GM19372 (cell line): ENCODE measurements around the gene TMEM141.
"Not testable (repeated sequence)": the region's sequence is repeated elsewhere in the genome, so short reads cannot be mapped to it uniquely, and the experiment has no call there.

Source experiments
- ATAC-seq: cut with Tn5 transposase; IDR thresholded peaks from one replicate; pipeline ENCODE4 v1.9.1; 2021; ENCODE audit warnings: mild to moderate bottlenecking, low read depth, moderate library complexity; ENCODE audit not compliant: unreplicated experiment

The TMEM141 gene

GRCh38 chr9:136829981-136830885 lies 39.1 kb downstream of the TMEM141 start:
- no peak for ATAC-seq

GRCh38 chr9:136831002-136831719 lies 40.0 kb downstream of the TMEM141 start:
- no peak for ATAC-seq

GRCh38 chr9:136831720-136832104 lies 40.6 kb downstream of the TMEM141 start:
- no peak for ATAC-seq

- ATAC-seq: no peak
Observed at GRCh38 chr9:136832581-136832980, 41.4 kb downstream of the TMEM141 start.

GRCh38 chr9:136833381-136834048 lies 42.4 kb downstream of the TMEM141 start:
- not testable (repeated sequence) for ATAC-seq

GRCh38 chr9:136835162-136835931 lies 44.2 kb downstream of the TMEM141 start:
- no peak for ATAC-seq

- ATAC-seq: no peak
Observed at GRCh38 chr9:136835932-136836904, 45.1 kb downstream of the TMEM141 start.

- ATAC-seq: no peak
Observed at GRCh38 chr9:136837146-136837855, 46.2 kb downstream of the TMEM141 start.

- not testable (repeated sequence) for ATAC-seq
Observed at GRCh38 chr9:136837856-136838277, 46.7 kb downstream of the TMEM141 start.

- no peak for ATAC-seq
Observed at GRCh38 chr9:136838314-136839228, 47.4 kb downstream of the TMEM141 start.

GRCh38 chr9:136839229-136840139 lies 48.3 kb downstream of the TMEM141 start:
- no peak for ATAC-seq

- no peak for ATAC-seq
Observed at GRCh38 chr9:136840140-136840876, 49.2 kb downstream of the TMEM141 start.

GRCh38 chr9:136840877-136841645 lies 49.9 kb downstream of the TMEM141 start:
- no peak for ATAC-seq

- not testable (repeated sequence) for ATAC-seq
Observed at GRCh38 chr9:136841646-136842379, 50.7 kb downstream of the TMEM141 start.
